H9 (cell line): ENCODE results near the gene SLC10A2. TPM values are rescaled to one million over a fixed set of nuclear protein-coding genes. Genes with fewer than 3 reads are reported as not detected.

Experiments
- DNase-seq: peaks from one replicate; pipeline ENCODE4 v3.0.0-alpha.2; 2017
- H2AFZ ChIP-seq: one replicate; pipeline ENCODE4 v1.6.1; 2013; ENCODE audit warnings: mild to moderate bottlenecking, low read length, control low read depth, moderate library complexity
- H2AK5ac ChIP-seq: 2 replicates; pipeline ENCODE4 v1.6.1; 2013; ENCODE audit warnings: low read length, control low read depth, mixed read lengths; ENCODE audit not compliant: insufficient read length
- H2BK120ac ChIP-seq: one replicate; pipeline ENCODE4 v1.6.1; 2013; ENCODE audit warnings: low read depth, mild to moderate bottlenecking, low read length, control low read depth, inconsistent platforms; ENCODE audit not compliant: poor library complexity, severe bottlenecking
- H2BK12ac ChIP-seq: 2 replicates; pipeline ENCODE4 v1.6.1; 2013; ENCODE audit warnings: low read length, control low read depth, mixed read lengths, low read depth; ENCODE audit not compliant: insufficient read length
- H2BK15ac ChIP-seq: 2 replicates; pipeline ENCODE4 v1.6.1; 2013; ENCODE audit warnings: low read depth, low read length, control low read depth
- H2BK20ac ChIP-seq: one replicate; pipeline ENCODE4 v1.6.1; 2013; ENCODE audit warnings: low read depth, mild to moderate bottlenecking, low read length, control low read depth, inconsistent platforms; ENCODE audit not compliant: poor library complexity, severe bottlenecking
- H2BK5ac ChIP-seq: 2 replicates; pipeline ENCODE4 v1.6.1; 2013; ENCODE audit warnings: low read length, control low read depth, mixed read lengths; ENCODE audit not compliant: insufficient read length
- H3K14ac ChIP-seq: 2 replicates; pipeline ENCODE4 v1.6.1; 2013; ENCODE audit warnings: low read length, control low read depth; ENCODE audit not compliant: insufficient read depth
- H3K18ac ChIP-seq: 2 replicates; pipeline ENCODE4 v1.6.1; 2013; ENCODE audit warnings: low read depth, mild to moderate bottlenecking, mixed read lengths, low read length, control low read depth; ENCODE audit not compliant: insufficient read length
- H3K23ac ChIP-seq: 2 replicates; pipeline ENCODE4 v1.6.1; 2013; ENCODE audit warnings: low read length, control low read depth, mixed read lengths, low read depth; ENCODE audit not compliant: insufficient read length
- H3K23me2 ChIP-seq: 2 replicates; pipeline ENCODE4 v1.6.1; 2013; ENCODE audit warnings: low read depth, mild to moderate bottlenecking, mixed read lengths, low read length, control low read depth; ENCODE audit not compliant: insufficient read length, poor library complexity, severe bottlenecking
- H3K27ac ChIP-seq: 2 replicates; pipeline ENCODE4 v1.5.1; 2013; ENCODE audit warnings: low read length, control low read depth, mixed read lengths, low read depth; ENCODE audit not compliant: insufficient read length
- H3K27me3 ChIP-seq: 2 replicates; pipeline ENCODE4 v1.6.1; 2013; ENCODE audit warnings: low read length, control low read depth, inconsistent platforms; ENCODE audit not compliant: insufficient read depth
- H3K4ac ChIP-seq: 2 replicates; pipeline ENCODE4 v1.6.1; 2013; ENCODE audit warnings: low read depth, mild to moderate bottlenecking, control low read depth, inconsistent platforms, low read length, moderate library complexity
- H3K4me1 ChIP-seq: 2 replicates; pipeline ENCODE4 v1.6.1; 2013; ENCODE audit warnings: low read length, control low read depth, inconsistent platforms; ENCODE audit not compliant: insufficient read depth
- H3K4me2 ChIP-seq: 2 replicates; pipeline ENCODE4 v1.6.1; 2013; ENCODE audit warnings: low read length, control low read depth, mixed read lengths; ENCODE audit not compliant: insufficient read length, insufficient read depth
- H3K56ac ChIP-seq: 2 replicates; pipeline ENCODE4 v1.6.1; 2013; ENCODE audit warnings: low read depth, mild to moderate bottlenecking, mixed read lengths, low read length, control low read depth; ENCODE audit not compliant: insufficient read length
- H3K79me1 ChIP-seq: 2 replicates; pipeline ENCODE4 v1.6.1; 2013; ENCODE audit warnings: low read depth, mild to moderate bottlenecking, moderate library complexity, low read length, control low read depth, inconsistent platforms; ENCODE audit not compliant: insufficient read depth, poor library complexity, severe bottlenecking
- H3K79me2 ChIP-seq: 2 replicates; pipeline ENCODE4 v1.6.1; 2013; ENCODE audit warnings: low read length, control low read depth, inconsistent platforms; ENCODE audit not compliant: insufficient read depth
- H3K9ac ChIP-seq: 2 replicates; pipeline ENCODE4 v1.6.1; 2013; ENCODE audit warnings: low read length, control low read depth, mixed read lengths; ENCODE audit not compliant: insufficient read length; ENCODE audit errors: extremely low read depth
- H3K9me3 ChIP-seq: one replicate; pipeline ENCODE4 v1.6.1; 2013; ENCODE audit warnings: low read depth, low read length, inconsistent platforms; ENCODE audit not compliant: control insufficient read depth
- H3T11ph ChIP-seq: one replicate; pipeline ENCODE4 v1.6.1; 2013; ENCODE audit warnings: mild to moderate bottlenecking, low read length, control low read depth, inconsistent platforms
- H4K20me1 ChIP-seq: one replicate; pipeline ENCODE4 v1.6.1; 2013; ENCODE audit not compliant: control insufficient read depth, insufficient read length, insufficient read depth
- H4K5ac ChIP-seq: 2 replicates; pipeline ENCODE4 v1.6.1; 2013; ENCODE audit warnings: low read depth, mild to moderate bottlenecking, mixed read lengths, low read length, control low read depth; ENCODE audit not compliant: insufficient read length
- H4K8ac ChIP-seq: replicated peaks from 2 replicates; pipeline ENCODE4 v1.6.1; 2013; ENCODE audit warnings: low read length, control low read depth, mixed read lengths, low read depth; ENCODE audit not compliant: insufficient read length
- H4K91ac ChIP-seq: 2 replicates; pipeline ENCODE4 v1.6.1; 2013; ENCODE audit warnings: low read depth, mild to moderate bottlenecking, moderate library complexity, mixed read lengths, low read length, control low read depth; ENCODE audit not compliant: insufficient read length
- H3K27ac Mint-ChIP-seq, 3 experiments: 2 replicates in 2 of 3; 3 replicates in 1 of 3; pipeline ENCODE4 v1.8.0; 2020 to 2021; ENCODE audit warnings: mixed read lengths in 3 of 3, mild to moderate bottlenecking in 1 of 3, moderate library complexity in 1 of 3
- H3K27me3 Mint-ChIP-seq: 2 replicates; pipeline ENCODE4 v1.8.0; 2021; ENCODE audit warnings: low read depth, mild to moderate bottlenecking, moderate library complexity, mixed read lengths
- H3K36me3 Mint-ChIP-seq, 3 experiments: 2 replicates in 2 of 3; 3 replicates in 1 of 3; pipeline ENCODE4 v1.8.0; 2020 to 2021; ENCODE audit warnings: low read depth in 3 of 3, mixed read lengths in 3 of 3; ENCODE audit not compliant: insufficient read depth in 1 of 3
- H3K4me1 Mint-ChIP-seq, 2 experiments: 2 replicates each; pipeline ENCODE4 v1.8.0; 2020; ENCODE audit warnings: mixed read lengths in 2 of 2
- H3K4me3 Mint-ChIP-seq, 2 experiments: 2 replicates in 1 of 2; 3 replicates in 1 of 2; pipeline ENCODE4 v1.8.0; 2020 to 2021; ENCODE audit warnings: mild to moderate bottlenecking in 2 of 2, mixed read lengths in 2 of 2, moderate library complexity in 1 of 2
- H3K9me3 Mint-ChIP-seq, 2 experiments: 2 replicates in 1 of 2; 3 replicates in 1 of 2; pipeline ENCODE4 v1.8.0; 2020; ENCODE audit warnings: mild to moderate bottlenecking in 2 of 2, mixed read lengths in 2 of 2, moderate library complexity in 1 of 2
- WGBS: extraction: QIAGEN DNeasy Blood & Tissue Kit; methylation state at CpG from one replicate; pipeline ENCODE4 v1.1.7; 2013; ENCODE audit warnings: missing lambda C conversion rate, low lambda C conversion rate, mixed read lengths; ENCODE audit not compliant: insufficient read length; ENCODE audit errors: extremely low coverage; 5-methylcytosine and 5-hydroxymethylcytosine counted together
- total RNA-seq: library from RNA; stranded (reverse); gene quantifications from 2 replicates; pipeline ENCODE4 v1.2.1, GENCODE V29; 2021
- TF ChIP-seq, protein P1 (sequence below): fragments of 200-600 bp; sonication (generic); conservative IDR thresholded peaks from 3 replicates; pipeline ENCODE4 v1.8.0; 2021; ENCODE audit warnings: antibody characterized with exemption, mild to moderate bottlenecking

SLC10A2 gene
- total RNA-seq, 1 experiment from 2014 or later = not detected

GRCh38 chr13:103063376-103063775 lies 2.8 kb downstream of the SLC10A2 start:
- H3K79me2 ChIP-seq = no peaks in the 10 kb centered on the region
- no peak overlapping the region for H3K56ac ChIP-seq
- H3K23me2 ChIP-seq = no peaks in the 10 kb centered on the region
- no peak overlapping the region for H2BK20ac ChIP-seq
- Mint-ChIP-seq H3K36me3 (no peaks in the 10 kb centered on the region), H3K27ac (no peak overlapping the region), H3K4me1 (peaks cover 35 to 39% of the 10 kb centered on the region in 2 experiments), H3K4me3 (no peak overlapping the region), H3K9me3 (peaks cover 0 to 4% of the 10 kb centered on the region in 2 experiments; a peak in 2 of 5 replicates), H3K27me3 (no peaks in the 10 kb centered on the region; the same call in 1 of the 2 replicates)
- no peak for DNase-seq
- H3K9ac ChIP-seq = no peak overlapping the region
- no peaks in the 10 kb centered on the region for H3K27me3 ChIP-seq
- H3K14ac ChIP-seq = no peak overlapping the region
- H4K20me1 ChIP-seq = no peaks in the 10 kb centered on the region
- TF ChIP-seq, protein P1, sequence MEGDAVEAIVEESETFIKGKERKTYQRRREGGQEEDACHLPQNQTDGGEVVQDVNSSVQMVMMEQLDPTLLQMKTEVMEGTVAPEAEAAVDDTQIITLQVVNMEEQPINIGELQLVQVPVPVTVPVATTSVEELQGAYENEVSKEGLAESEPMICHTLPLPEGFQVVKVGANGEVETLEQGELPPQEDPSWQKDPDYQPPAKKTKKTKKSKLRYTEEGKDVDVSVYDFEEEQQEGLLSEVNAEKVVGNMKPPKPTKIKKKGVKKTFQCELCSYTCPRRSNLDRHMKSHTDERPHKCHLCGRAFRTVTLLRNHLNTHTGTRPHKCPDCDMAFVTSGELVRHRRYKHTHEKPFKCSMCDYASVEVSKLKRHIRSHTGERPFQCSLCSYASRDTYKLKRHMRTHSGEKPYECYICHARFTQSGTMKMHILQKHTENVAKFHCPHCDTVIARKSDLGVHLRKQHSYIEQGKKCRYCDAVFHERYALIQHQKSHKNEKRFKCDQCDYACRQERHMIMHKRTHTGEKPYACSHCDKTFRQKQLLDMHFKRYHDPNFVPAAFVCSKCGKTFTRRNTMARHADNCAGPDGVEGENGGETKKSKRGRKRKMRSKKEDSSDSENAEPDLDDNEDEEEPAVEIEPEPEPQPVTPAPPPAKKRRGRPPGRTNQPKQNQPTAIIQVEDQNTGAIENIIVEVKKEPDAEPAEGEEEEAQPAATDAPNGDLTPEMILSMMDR = no peak
- no peak overlapping the region for H3K27ac ChIP-seq
- H4K91ac ChIP-seq = no peak overlapping the region
- H3K79me1 ChIP-seq = no peaks in the 10 kb centered on the region
- no peak overlapping the region for H3T11ph ChIP-seq
- no peak overlapping the region for H2AK5ac ChIP-seq
- no peak overlapping the region for H3K4me2 ChIP-seq
- H3K23ac ChIP-seq = no peak overlapping the region
- H2BK12ac ChIP-seq = no peak overlapping the region
- no peak overlapping the region for H2BK5ac ChIP-seq
- H4K5ac ChIP-seq = no peak overlapping the region
- H3K18ac ChIP-seq = no peak overlapping the region
- H2BK120ac ChIP-seq = no peak overlapping the region
- H3K4ac ChIP-seq = no peak overlapping the region
- no peak overlapping the region for H2BK15ac ChIP-seq
- H3K4me1 ChIP-seq = peaks cover 11% of the 10 kb centered on the region; the same call in 1 of the 2 replicates
- no peak overlapping the region for H4K8ac ChIP-seq
- no peaks in the 10 kb centered on the region for H3K9me3 ChIP-seq
- no peak overlapping the region for H2AFZ ChIP-seq
- WGBS = no CpG with 5 or more reads among the region's 4 CpGs
